PC-3 (cell line): ENCODE results near the gene TOB1.

Source experiments
- EZH2 ChIP-seq: fragments of 300-600 bp; sonication (generic); IDR thresholded peaks from one replicate; pipeline ENCODE4 v1.6.1; 2017; ENCODE audit warnings: antibody characterized with exemption, mild to moderate bottlenecking, low read length; ENCODE audit not compliant: unreplicated experiment
- EZH2phosphoT487 ChIP-seq: fragments of 300-600 bp; sonication (generic); IDR thresholded peaks from 2 replicates; pipeline ENCODE4 v1.6.1; 2018; ENCODE audit warnings: mild to moderate bottlenecking, antibody characterized with exemption, low read length, borderline replicate concordance
- TF ChIP-seq, protein P1 (sequence below): fragments of 300-600 bp; sonication (generic); conservative IDR thresholded peaks from 2 replicates; pipeline ENCODE4 v1.5.1; 2017; ENCODE audit warnings: antibody characterized with exemption, low read depth, mild to moderate bottlenecking, low read length

DNA sequence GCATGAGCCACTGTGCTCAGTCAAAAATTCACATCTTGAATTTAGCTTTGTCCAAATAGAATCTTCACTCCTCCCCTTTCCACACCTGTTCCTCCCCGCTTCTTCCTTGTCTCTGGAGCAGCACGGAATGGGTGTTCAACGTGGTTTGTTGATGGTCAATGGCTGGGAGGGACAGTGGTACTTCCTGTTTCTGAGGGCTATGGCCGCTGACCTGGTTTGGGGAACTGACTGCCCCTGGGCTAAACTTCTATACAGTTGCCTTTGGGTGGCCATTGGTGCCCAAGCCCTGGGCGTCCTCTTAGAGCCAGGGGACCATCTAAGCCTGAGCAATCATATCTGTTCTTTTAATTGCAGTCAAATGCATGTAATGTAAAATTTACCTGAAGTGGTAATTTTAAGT, 49.9 kb downstream of the TOB1 start:
- TF ChIP-seq, protein P1, sequence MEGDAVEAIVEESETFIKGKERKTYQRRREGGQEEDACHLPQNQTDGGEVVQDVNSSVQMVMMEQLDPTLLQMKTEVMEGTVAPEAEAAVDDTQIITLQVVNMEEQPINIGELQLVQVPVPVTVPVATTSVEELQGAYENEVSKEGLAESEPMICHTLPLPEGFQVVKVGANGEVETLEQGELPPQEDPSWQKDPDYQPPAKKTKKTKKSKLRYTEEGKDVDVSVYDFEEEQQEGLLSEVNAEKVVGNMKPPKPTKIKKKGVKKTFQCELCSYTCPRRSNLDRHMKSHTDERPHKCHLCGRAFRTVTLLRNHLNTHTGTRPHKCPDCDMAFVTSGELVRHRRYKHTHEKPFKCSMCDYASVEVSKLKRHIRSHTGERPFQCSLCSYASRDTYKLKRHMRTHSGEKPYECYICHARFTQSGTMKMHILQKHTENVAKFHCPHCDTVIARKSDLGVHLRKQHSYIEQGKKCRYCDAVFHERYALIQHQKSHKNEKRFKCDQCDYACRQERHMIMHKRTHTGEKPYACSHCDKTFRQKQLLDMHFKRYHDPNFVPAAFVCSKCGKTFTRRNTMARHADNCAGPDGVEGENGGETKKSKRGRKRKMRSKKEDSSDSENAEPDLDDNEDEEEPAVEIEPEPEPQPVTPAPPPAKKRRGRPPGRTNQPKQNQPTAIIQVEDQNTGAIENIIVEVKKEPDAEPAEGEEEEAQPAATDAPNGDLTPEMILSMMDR: no peak
- TF ChIP-seq EZH2 (no peak), EZH2phosphoT487 (no peak)
